WERI-Rb-1 (cell line): ENCODE measurements around the gene CGB8.
"Not testable (repeated sequence)": the region's sequence is repeated elsewhere in the genome, so short reads cannot be mapped to it uniquely, and the experiment has no call there.

Experiments
- DNase-seq: peaks from one replicate; pipeline ENCODE4 v3.0.0-alpha.2; 2020
- H3K27ac ChIP-seq: fragments of 250-450 bp; sonication (Bioruptor Pico); 2 replicates; pipeline ENCODE4 v1.5.1; 2020; ENCODE audit warnings: mild to moderate bottlenecking, moderate library complexity
- H3K27me3 ChIP-seq: fragments of 250-450 bp; sonication (Bioruptor Pico); 2 replicates; pipeline ENCODE4 v1.5.1; 2021; ENCODE audit warnings: mild to moderate bottlenecking, low read depth, moderate library complexity; ENCODE audit not compliant: insufficient read depth, severe bottlenecking
- H3K36me3 ChIP-seq: fragments of 250-450 bp; sonication (Bioruptor Pico); 2 replicates; pipeline ENCODE4 v1.5.1; 2020; ENCODE audit warnings: mild to moderate bottlenecking, moderate library complexity
- H3K4me3 ChIP-seq: 2 replicates; pipeline ENCODE4 v1.5.1; 2011; ENCODE audit warnings: low read depth, mild to moderate bottlenecking, control low read depth, low read length
- H3K9me3 ChIP-seq: fragments of 250-450 bp; sonication (Bioruptor Pico); 2 replicates; pipeline ENCODE4 v1.5.1; 2021; ENCODE audit warnings: mild to moderate bottlenecking, moderate library complexity; ENCODE audit not compliant: severe bottlenecking
- CTCF ChIP-seq: IDR thresholded peaks from 2 replicates; pipeline ENCODE4 v1.5.1; 2011; ENCODE audit warnings: low read depth, mild to moderate bottlenecking, control low read depth, inconsistent platforms, low read length

CGB8 gene

GRCh38 chr19:49049011-49049410 lies at the start of gene CGB8:
TSS of gene CGB8 (minus strand) at chr19:49049111. CDS start at chr19:49048739, 372 bp downstream.
- not testable (repeated sequence) for H3K4me3 ChIP-seq, H3K27ac ChIP-seq, DNase-seq, H3K27me3 ChIP-seq, H3K9me3 ChIP-seq, H3K36me3 ChIP-seq

GRCh38 chr19:49097453-49098288 lies 48.8 kb upstream of the CGB8 start:
- peak; percentile 76 for DNase-seq
- Histone ChIP-seq H3K4me3 (no peak overlapping the region), H3K27ac (peak overlapping the region; percentile 9), H3K27me3 (no peaks in the 10 kb centered on the region), H3K9me3 (no peaks in the 10 kb centered on the region), H3K36me3 (peaks cover 87% of the 10 kb centered on the region)
- peak; percentile 94 for TF ChIP-seq CTCF

- Histone ChIP-seq H3K9me3 (no peaks in the 10 kb centered on the region), H3K27ac (no peak overlapping the region), H3K36me3 (peaks cover 94% of the 10 kb centered on the region), H3K4me3 (no peak overlapping the region), H3K27me3 (no peaks in the 10 kb centered on the region)
- no peak for TF ChIP-seq CTCF
- DNase-seq = no peak
These were observed 45.9 kb upstream of the CGB8 start for GRCh38 chr19:49094505-49095482.

- no peak overlapping the region for H3K27ac ChIP-seq
- no peak overlapping the region for H3K4me3 ChIP-seq
- TF ChIP-seq CTCF = no peak
- H3K9me3 ChIP-seq = no peaks in the 10 kb centered on the region
- no peaks in the 10 kb centered on the region for H3K27me3 ChIP-seq
- H3K36me3 ChIP-seq = peaks cover 90% of the 10 kb centered on the region
- no peak for DNase-seq
These were observed 43.8 kb upstream of the CGB8 start for GRCh38 chr19:49092686-49093085.

GRCh38 chr19:49091391-49092038 lies 42.6 kb upstream of the CGB8 start:
- peaks cover 93% of the 10 kb centered on the region for H3K36me3 ChIP-seq
- DNase-seq = no peak

More at GRCh38 chr19:49091391-49092038, 42.6 kb upstream of the CGB8 start:
- no peak overlapping the region for H3K4me3 ChIP-seq
- H3K9me3 ChIP-seq = no peaks in the 10 kb centered on the region
- TF ChIP-seq CTCF = no peak
- no peaks in the 10 kb centered on the region for H3K27me3 ChIP-seq
- no peak overlapping the region for H3K27ac ChIP-seq
